ENCODE data around the gene AADACL2. TPM values are rescaled to one million over a fixed set of nuclear protein-coding genes. Genes with fewer than 3 reads are reported as not detected.

AADACL2 gene
- total and polyA plus RNA-seq, 2 donors (not counting 1 experiment from before 2014, with no cell fraction given): not detected

DNA sequence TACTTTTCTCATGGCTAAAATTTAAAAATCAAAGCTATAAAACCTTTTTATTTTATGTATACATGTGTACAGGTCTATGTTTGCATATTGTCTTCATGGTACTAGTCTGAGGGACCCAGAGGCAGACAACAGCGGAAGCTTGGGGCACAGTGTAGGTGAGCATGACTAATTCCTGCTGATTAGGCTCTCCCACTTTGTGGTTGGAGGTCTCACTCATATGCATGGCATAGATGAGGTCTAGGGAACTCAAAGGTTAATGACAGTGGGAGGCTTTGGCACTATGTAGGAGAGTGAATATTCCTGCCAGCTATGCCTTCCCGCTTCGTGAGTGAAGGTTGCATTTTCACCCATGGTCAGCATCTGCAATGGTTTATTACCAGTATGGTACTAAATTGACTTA lies 47.5 kb upstream of the AADACL2 start:
- no peak overlapping the region for H3K9ac ChIP-seq (ENCODE audit: low read length)
- 100% methylated on average over 1 of the region's 3 CpGs for WGBS (ENCODE audit: insufficient coverage)
- no peak overlapping the region for H2AFZ ChIP-seq (ENCODE audit: insufficient read depth, low read depth, low read length, poor library complexity, severe bottlenecking)
- no peaks in the 10 kb centered on the region for H4K20me1 ChIP-seq (ENCODE audit: control insufficient read depth, insufficient read depth, low read length, poor library complexity, severe bottlenecking)
- DNase-seq: no peak
- no peaks in the 10 kb centered on the region for H3K4me1 ChIP-seq (ENCODE audit: control insufficient read depth in 2 of 2, insufficient read depth in 2 of 2, low read length in 2 of 2)
- H3K9me3 Mint-ChIP-seq (ENCODE audit: insufficient read depth): no peaks in the 10 kb centered on the region
- H3K4me2 ChIP-seq (replicated peaks; ENCODE audit: low read depth, low read length, poor library complexity, severe bottlenecking): no peak overlapping the region
- H3K4me3 ChIP-seq (ENCODE audit: control extremely low read depth in 1 of 5, extremely low read depth in 1 of 5, insufficient read depth in 1 of 5, low read depth in 2 of 5, low read length in 4 of 5): no peak overlapping the region
- no peaks in the 10 kb centered on the region for H3K4me1 Mint-ChIP-seq
- no peaks in the 10 kb centered on the region for H3K79me2 ChIP-seq (ENCODE audit: control insufficient read depth, insufficient read depth, low read length)
- intact Hi-C loops (cut with micrococcal nuclease): no loop called here
- POLR2A ChIA-PET: no interaction called here
- H3K4me3 Mint-ChIP-seq: no peak overlapping the region
- no peaks in the 10 kb centered on the region for H3K27me3 ChIP-seq (replicated peaks in 1 of 4; ENCODE audit: control extremely low read depth in 1 of 4, control insufficient read depth in 3 of 4, insufficient read depth in 4 of 4, low read length in 3 of 4)
- peaks cover 2% of the 10 kb centered on the region for H3K27me3 Mint-ChIP-seq
- H3K36me3 ChIP-seq (replicated peaks in 1 of 2; ENCODE audit: control extremely low read depth in 1 of 2, control insufficient read depth in 1 of 2, extremely low read depth in 1 of 2, insufficient read depth in 2 of 2, low read length in 1 of 2): no peaks in the 10 kb centered on the region
- H3K27ac Mint-ChIP-seq: no peak overlapping the region
- H3K27ac ChIP-seq (ENCODE audit: low read length in 2 of 2): no peak overlapping the region
- CTCF ChIA-PET: no interaction called here
- H3K9me3 ChIP-seq (ENCODE audit: control extremely low read depth in 1 of 3, control insufficient read depth in 2 of 3, insufficient read depth in 1 of 3, low read length in 2 of 3): no peaks in the 10 kb centered on the region
- TF ChIP-seq EZH2 (IDR thresholded peaks at IDR 0.05; ENCODE audit: borderline replicate concordance, insufficient read depth, low read depth, low read length, poor library complexity, severe bottlenecking) (no peak), CTCF (IDR thresholded peaks at IDR 0.05) (no peak)
- ATAC-seq (ENCODE audit: low read depth): no peak

DNA sequence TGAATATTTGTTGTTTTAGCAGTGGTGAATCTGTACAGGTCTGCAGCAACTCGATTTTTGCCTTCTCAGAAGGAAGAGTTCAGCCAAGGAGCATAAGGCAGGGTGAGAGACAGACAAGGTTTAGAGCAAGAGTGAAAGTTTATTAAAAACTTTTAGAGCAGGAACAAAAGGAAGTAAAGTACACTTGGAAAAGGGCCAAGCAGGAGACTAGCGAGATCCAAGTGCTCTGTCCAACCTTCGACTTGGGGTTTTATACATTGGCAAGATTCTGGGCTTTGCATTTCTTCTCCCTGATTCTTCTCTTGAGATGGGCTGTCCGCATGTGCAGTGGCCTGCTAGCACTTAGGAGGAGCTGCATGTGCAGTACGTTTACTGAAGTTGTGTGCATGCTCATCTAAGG lies 46.7 kb upstream of the AADACL2 start:
- intact Hi-C loops (cut with micrococcal nuclease): no loop called here
- H3K4me3 Mint-ChIP-seq: no peak overlapping the region
- ATAC-seq (ENCODE audit: low read depth) (no peak), DNase-seq (no peak)
- Histone ChIP-seq H4K20me1 (ENCODE audit: control insufficient read depth, insufficient read depth, low read length, poor library complexity, severe bottlenecking) (no peaks in the 10 kb centered on the region), H2AFZ (ENCODE audit: insufficient read depth, low read depth, low read length, poor library complexity, severe bottlenecking) (no peak overlapping the region), H3K9me3 (ENCODE audit: control extremely low read depth in 1 of 3, control insufficient read depth in 2 of 3, insufficient read depth in 1 of 3, low read length in 2 of 3) (no peaks in the 10 kb centered on the region), H3K36me3 (replicated peaks in 1 of 2; ENCODE audit: control extremely low read depth in 1 of 2, control insufficient read depth in 1 of 2, extremely low read depth in 1 of 2, insufficient read depth in 2 of 2, low read length in 1 of 2) (no peaks in the 10 kb centered on the region), H3K27me3 (replicated peaks in 1 of 4; ENCODE audit: control extremely low read depth in 1 of 4, control insufficient read depth in 3 of 4, insufficient read depth in 4 of 4, low read length in 3 of 4) (no peaks in the 10 kb centered on the region), H3K4me1 (ENCODE audit: control insufficient read depth in 2 of 2, insufficient read depth in 2 of 2, low read length in 2 of 2) (no peaks in the 10 kb centered on the region), H3K9ac (ENCODE audit: low read length) (no peak overlapping the region), H3K79me2 (ENCODE audit: control insufficient read depth, insufficient read depth, low read length) (no peaks in the 10 kb centered on the region), H3K27ac (ENCODE audit: low read length in 2 of 2) (no peak overlapping the region), H3K4me2 (replicated peaks; ENCODE audit: low read depth, low read length, poor library complexity, severe bottlenecking) (no peak overlapping the region), H3K4me3 (ENCODE audit: control extremely low read depth in 1 of 5, extremely low read depth in 1 of 5, insufficient read depth in 1 of 5, low read depth in 2 of 5, low read length in 4 of 5) (no peak overlapping the region)
- CTCF ChIA-PET: no interaction called here
- WGBS (ENCODE audit: insufficient coverage): 23% methylated on average over 3 of the region's 5 CpGs
- no peak overlapping the region for H3K27ac Mint-ChIP-seq
- no peaks in the 10 kb centered on the region for H3K27me3 Mint-ChIP-seq
- H3K4me1 Mint-ChIP-seq: no peaks in the 10 kb centered on the region
- H3K9me3 Mint-ChIP-seq (ENCODE audit: insufficient read depth): no peaks in the 10 kb centered on the region
- POLR2A ChIA-PET: no interaction called here
- TF ChIP-seq CTCF (IDR thresholded peaks at IDR 0.05): no peak
- no peak for TF ChIP-seq EZH2 (IDR thresholded peaks at IDR 0.05; ENCODE audit: borderline replicate concordance, insufficient read depth, low read depth, low read length, poor library complexity, severe bottlenecking)

All from B cell (primary cell).